Measurements from ENCODE around the gene SELENOK. TPM values are rescaled to one million over a fixed set of nuclear protein-coding genes. Genes with fewer than 3 reads are reported as not detected.

SELENOK gene
- total and polyA plus RNA-seq, 4 donors, result 33.3 to 150 (median 63.3) TPM

GRCh38 chr3:53913401-53913800 lies 21.7 kb upstream of the SELENOK start:
- DNase-seq, result no peak
- Histone ChIP-seq H3K27me3 (ENCODE audit: control insufficient read depth in 3 of 3, insufficient read depth in 3 of 3, low read length in 2 of 3) (peaks cover 0 to 2% (median 0%) of the 10 kb centered on the region in 3 donors), H3K9me3 (ENCODE audit: control insufficient read depth in 4 of 4, insufficient read depth in 3 of 4, low read length in 3 of 4) (no peaks in the 10 kb centered on the region), H3K27ac (ENCODE audit: low read depth in 1 of 2, low read length in 1 of 2) (no peak overlapping the region), H3K36me3 (ENCODE audit: control insufficient read depth in 4 of 4, insufficient read depth in 4 of 4, low read length in 4 of 4) (no peaks in the 10 kb centered on the region), H3K9ac (ENCODE audit: insufficient read depth in 1 of 2, low read length in 2 of 2) (no peak overlapping the region), H3K4me1 (ENCODE audit: control insufficient read depth in 5 of 5, insufficient read depth in 5 of 5, low read length in 5 of 5) (no peaks in the 10 kb centered on the region), H3K4me3 (no peak overlapping the region)
- no peak for ATAC-seq (ENCODE audit: insufficient read depth, low FRiP score)
- TF ChIP-seq CTCF (IDR thresholded peaks at IDR 0.05; ENCODE audit: control extremely low read depth, extremely low read depth), result no peak
- 91 to 94% methylated on average over 8 of the region's 8 CpGs for WGBS, 2 donors

- DNase-seq (no peak), ATAC-seq (ENCODE audit: insufficient read depth, low FRiP score) (no peak)
- no peak overlapping the region for H3K27ac ChIP-seq (ENCODE audit: low read depth in 1 of 2, low read length in 1 of 2)
- H3K4me1 ChIP-seq (ENCODE audit: control insufficient read depth in 5 of 5, insufficient read depth in 5 of 5, low read length in 5 of 5), result peaks cover 0 to 5% (median 0%) of the 10 kb centered on the region in 5 donors
- 51 to 67% methylated on average over 5 of the region's 5 CpGs for WGBS, 2 donors
- no peak overlapping the region for H3K4me3 ChIP-seq
- no peaks in the 10 kb centered on the region for H3K9me3 ChIP-seq (ENCODE audit: control insufficient read depth in 4 of 4, insufficient read depth in 3 of 4, low read length in 3 of 4)
- no peak overlapping the region for H3K9ac ChIP-seq (ENCODE audit: insufficient read depth in 1 of 2, low read length in 2 of 2)
- H3K36me3 ChIP-seq (ENCODE audit: control insufficient read depth in 4 of 4, insufficient read depth in 4 of 4, low read length in 4 of 4), result no peaks in the 10 kb centered on the region
- TF ChIP-seq CTCF (IDR thresholded peaks at IDR 0.05; ENCODE audit: control extremely low read depth, extremely low read depth), result no peak
- peaks cover 0 to under 1% (median 0%) of the 10 kb centered on the region in 3 donors for H3K27me3 ChIP-seq (ENCODE audit: control insufficient read depth in 3 of 3, insufficient read depth in 3 of 3, low read length in 2 of 3)
These were observed 11.1 kb upstream of the SELENOK start for GRCh38 chr3:53902711-53903110.

- no peak overlapping the region for H3K9ac ChIP-seq (ENCODE audit: insufficient read depth in 1 of 2, low read length in 2 of 2)
- DNase-seq (no peak), ATAC-seq (ENCODE audit: insufficient read depth, low FRiP score) (no peak)
- no peaks in the 10 kb centered on the region for H3K36me3 ChIP-seq (ENCODE audit: control insufficient read depth in 4 of 4, insufficient read depth in 4 of 4, low read length in 4 of 4)
- H3K27me3 ChIP-seq (ENCODE audit: control insufficient read depth in 3 of 3, insufficient read depth in 3 of 3, low read length in 2 of 3), result peaks cover 0 to 7% (median 6%) of the 10 kb centered on the region in 3 donors
- H3K4me3 ChIP-seq, result no peak overlapping the region
- WGBS, 2 donors, result 28 to 71% methylated on average over 1 of the region's 1 CpG
- H3K9me3 ChIP-seq (ENCODE audit: control insufficient read depth in 4 of 4, insufficient read depth in 3 of 4, low read length in 3 of 4), result peaks cover 0 to 2% (median 0%) of the 10 kb centered on the region in 4 donors
- H3K4me1 ChIP-seq (ENCODE audit: control insufficient read depth in 5 of 5, insufficient read depth in 5 of 5, low read length in 5 of 5), result peaks cover 0 to 5% (median 0%) of the 10 kb centered on the region in 5 donors
- TF ChIP-seq CTCF (IDR thresholded peaks at IDR 0.05; ENCODE audit: control extremely low read depth, extremely low read depth), result no peak
- H3K27ac ChIP-seq (ENCODE audit: low read depth in 1 of 2, low read length in 1 of 2), result no peak overlapping the region
These were observed 10.4 kb upstream of the SELENOK start for GRCh38 chr3:53902067-53902466.

Data from lung (tissue), 12 donors.